NCI-H2196 treated with DMSO at 0.1 percent for 48 hours (cell line): Measurements from ENCODE around the gene MUC5AC.
A peak's percentile ranks its signal among the peaks of the same experiment; 100 is the strongest.

Source experiments
- DNase-seq: peaks from one replicate; lab custom pipeline; 2025; ENCODE audit not compliant: unreplicated experiment; lab: John Stamatoyannopoulos, UW

MUC5AC gene

GRCh38 chr11:1195682-1196515, 38.1 kb downstream of the MUC5AC start:
- no peak for DNase-seq

GRCh38 chr11:1196516-1197391, 39.0 kb downstream of the MUC5AC start:
- DNase-seq, result no peak

- DNase-seq, result no peak
Observed at GRCh38 chr11:1197431-1197885, 39.7 kb downstream of the MUC5AC start.

GRCh38 chr11:1197886-1198560, 40.3 kb downstream of the MUC5AC start:
- no peak for DNase-seq

GRCh38 chr11:1198561-1199240, 40.9 kb downstream of the MUC5AC start:
- DNase-seq, result no peak

GRCh38 chr11:1199241-1199750, 41.5 kb downstream of the MUC5AC start:
- no peak for DNase-seq

- DNase-seq, result peak; percentile 8
Observed at GRCh38 chr11:1199751-1200610, 42.2 kb downstream of the MUC5AC start.

- no peak for DNase-seq
Observed at GRCh38 chr11:1200611-1201191, 42.9 kb downstream of the MUC5AC start.

GRCh38 chr11:1201395-1202153, 43.8 kb downstream of the MUC5AC start:
- no peak for DNase-seq

- no peak for DNase-seq
Observed at GRCh38 chr11:1202154-1202775, 44.5 kb downstream of the MUC5AC start.

- peak; percentile 8 for DNase-seq
Observed at GRCh38 chr11:1202776-1203504, 45.2 kb downstream of the MUC5AC start.

- no peak for DNase-seq
Observed at GRCh38 chr11:1203505-1204271, 45.9 kb downstream of the MUC5AC start.

GRCh38 chr11:1204381-1205101, 46.8 kb downstream of the MUC5AC start:
- DNase-seq, result no peak

GRCh38 chr11:1205121-1205986, 47.6 kb downstream of the MUC5AC start:
- DNase-seq, result no peak

- DNase-seq, result no peak
Observed at GRCh38 chr11:1205987-1206331, 48.2 kb downstream of the MUC5AC start.
